Suprapubic skin (tissue), 4 donors: ENCODE data around the gene YY1AP1.

ENCODE experiments used
- CTCF ChIP-seq, 2 donors: fragments of 200-600 bp in 1 of 2; fragments of 450-650 bp in 1 of 2; sonication (generic) in 1 of 2; IDR thresholded peaks; one replicate each; pipeline ENCODE4 v1.5.1; 2016 to 2019; ENCODE audit warnings: antibody characterized with exemption in 2 of 2, mild to moderate bottlenecking in 1 of 2, moderate library complexity in 1 of 2
- POLR2A ChIP-seq, 2 donors: fragments of 450-650 bp; IDR thresholded peaks; one replicate each; pipeline ENCODE4 v1.6.1; 2017; ENCODE audit warnings: antibody characterized with exemption in 2 of 2, mild to moderate bottlenecking in 2 of 2, moderate library complexity in 2 of 2
- POLR2AphosphoS5 ChIP-seq, 3 donors: sonication (generic); formaldehyde crosslinking; IDR thresholded peaks; one replicate each; pipeline ENCODE4 v1.6.1; 2017; ENCODE audit warnings: antibody characterized with exemption in 3 of 3

GRCh38 chr1:155691992-155692528 lies 3.5 kb upstream of the YY1AP1 start:
- TF ChIP-seq POLR2A (IDR thresholded peaks at IDR 0.05) (no peak), POLR2AphosphoS5 (IDR thresholded peaks at IDR 0.05) (no peak), CTCF (IDR thresholded peaks at IDR 0.05) (no peak)
